Activated CD4-positive, alpha-beta memory T cell treated with anti-CD3 and anti-CD28 coated beads for 36 hours (primary cell): ENCODE measurements around the gene MAD1L1. TPM values are rescaled to one million over a fixed set of nuclear protein-coding genes. Genes with fewer than 3 reads are reported as not detected.
A peak's percentile ranks its signal among the peaks of the same experiment; 100 is the strongest.

ENCODE experiments used
- CTCF ChIA-PET: fragments of 350-600 bp; sonication (Branson Sonifier 250); formaldehyde crosslinking; loops from one replicate; lab custom pipeline; 2021; ENCODE audit warnings: antibody characterized with exemption, inconsistent platforms; lab: Charles Lee
- POLR2A ChIA-PET: fragments of 350-600 bp; sonication (Branson Sonifier 250); formaldehyde crosslinking; loops from one replicate; lab custom pipeline; 2021; ENCODE audit warnings: antibody characterized with exemption; lab: Charles Lee
- DNase-seq: peaks from one replicate; pipeline ENCODE4 v3.0.0-alpha.2; 2020
- H3K27ac Mint-ChIP-seq: one replicate; pipeline ENCODE4 v1.8.0; 2021; ENCODE audit warnings: mixed read lengths
- H3K27me3 Mint-ChIP-seq: one replicate; pipeline ENCODE4 v1.8.0; 2021; ENCODE audit warnings: mixed read lengths
- H3K36me3 Mint-ChIP-seq: one replicate; pipeline ENCODE4 v1.8.0; 2021; ENCODE audit warnings: mixed read lengths
- H3K4me1 Mint-ChIP-seq: one replicate; pipeline ENCODE4 v1.8.0; 2021; ENCODE audit warnings: low read depth, mixed read lengths
- H3K4me3 Mint-ChIP-seq: one replicate; pipeline ENCODE4 v1.8.0; 2021; ENCODE audit warnings: mild to moderate bottlenecking, mixed read lengths
- H3K9me3 Mint-ChIP-seq: one replicate; pipeline ENCODE4 v1.8.0; 2021; ENCODE audit warnings: mixed read lengths
- intact Hi-C: fragments of 100-400 bp; cut with micrococcal nuclease; formaldehyde crosslinking; loops from one replicate; pipeline ENCODE4 v1.15.1; 2023
- total RNA-seq, 2 experiments: library from RNA; stranded (reverse); gene quantifications; one replicate each; pipeline ENCODE4 v1.2.3, GENCODE V29; 2021

The MAD1L1 gene
- total RNA-seq, 2 experiments from 2014 or later, result 44.4 to 47.8 TPM

DNA sequence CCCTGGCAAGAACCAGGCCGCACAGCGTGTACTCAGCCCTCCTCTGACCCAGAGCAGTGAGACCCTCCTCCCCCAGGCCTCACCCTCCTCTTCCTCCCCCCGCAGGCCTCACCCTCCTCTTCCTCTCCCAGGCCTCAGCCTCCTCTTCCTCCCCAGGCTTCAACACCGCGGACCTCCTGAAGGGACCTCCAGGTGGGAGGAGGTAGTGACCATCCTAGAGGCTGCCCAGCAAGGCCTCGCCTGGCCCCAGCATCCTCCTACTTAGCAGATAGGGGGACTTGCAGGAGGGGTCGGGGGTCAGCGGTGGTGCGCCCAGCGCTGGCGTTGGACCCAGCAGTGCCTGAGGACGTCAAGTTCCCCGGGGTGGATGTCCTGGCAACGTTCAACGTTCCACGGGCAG is 291.9 kb downstream of the MAD1L1 start:
- peak overlapping the region; percentile 84 for H3K4me3 Mint-ChIP-seq
- DNase-seq, result no peak
- ChIA-PET POLR2A (interaction anchor here (2.3 kb wide), 2 partner anchors 15 to 19 kb away, joined by 9 to 10 read pairs; no protein-coding TSS in a partner anchor), CTCF (interaction anchor here (0.6 kb wide), 1 partner anchor 58 kb away, joined by 3 read pairs; no protein-coding TSS in a partner anchor)
- peaks cover 55% of the 10 kb centered on the region for H3K4me1 Mint-ChIP-seq
- H3K9me3 Mint-ChIP-seq, result no peaks in the 10 kb centered on the region
- intact Hi-C loops, result loop anchor here (1.0 kb wide), 2 partner anchors 15 to 20 kb away; no protein-coding TSS in a partner anchor
- peaks cover 3% of the 10 kb centered on the region for H3K36me3 Mint-ChIP-seq
- H3K27ac Mint-ChIP-seq, result peak overlapping the region; percentile 96
- no peaks in the 10 kb centered on the region for H3K27me3 Mint-ChIP-seq

GRCh38 chr7:1940402-1940786 is 292.4 kb downstream of the MAD1L1 start:
- peak overlapping the region; percentile 84 for H3K4me3 Mint-ChIP-seq
- no peaks in the 10 kb centered on the region for H3K27me3 Mint-ChIP-seq
- H3K36me3 Mint-ChIP-seq, result peaks cover 3% of the 10 kb centered on the region
- peak; percentile 96 for DNase-seq
- POLR2A ChIA-PET, result interaction anchor here (2.3 kb wide), 2 partner anchors 15 to 18 kb away, joined by 9 to 10 read pairs; no protein-coding TSS in a partner anchor
- CTCF ChIA-PET, result interaction anchor here (0.6 kb wide), 1 partner anchor 57 kb away, joined by 3 read pairs; no protein-coding TSS in a partner anchor
- peaks cover 55% of the 10 kb centered on the region for H3K4me1 Mint-ChIP-seq
- no peaks in the 10 kb centered on the region for H3K9me3 Mint-ChIP-seq
- peak overlapping the region; percentile 96 for H3K27ac Mint-ChIP-seq
- intact Hi-C loops, result loop anchor here (1.0 kb wide), 2 partner anchors 14 to 21 kb away; no protein-coding TSS in a partner anchor

DNA sequence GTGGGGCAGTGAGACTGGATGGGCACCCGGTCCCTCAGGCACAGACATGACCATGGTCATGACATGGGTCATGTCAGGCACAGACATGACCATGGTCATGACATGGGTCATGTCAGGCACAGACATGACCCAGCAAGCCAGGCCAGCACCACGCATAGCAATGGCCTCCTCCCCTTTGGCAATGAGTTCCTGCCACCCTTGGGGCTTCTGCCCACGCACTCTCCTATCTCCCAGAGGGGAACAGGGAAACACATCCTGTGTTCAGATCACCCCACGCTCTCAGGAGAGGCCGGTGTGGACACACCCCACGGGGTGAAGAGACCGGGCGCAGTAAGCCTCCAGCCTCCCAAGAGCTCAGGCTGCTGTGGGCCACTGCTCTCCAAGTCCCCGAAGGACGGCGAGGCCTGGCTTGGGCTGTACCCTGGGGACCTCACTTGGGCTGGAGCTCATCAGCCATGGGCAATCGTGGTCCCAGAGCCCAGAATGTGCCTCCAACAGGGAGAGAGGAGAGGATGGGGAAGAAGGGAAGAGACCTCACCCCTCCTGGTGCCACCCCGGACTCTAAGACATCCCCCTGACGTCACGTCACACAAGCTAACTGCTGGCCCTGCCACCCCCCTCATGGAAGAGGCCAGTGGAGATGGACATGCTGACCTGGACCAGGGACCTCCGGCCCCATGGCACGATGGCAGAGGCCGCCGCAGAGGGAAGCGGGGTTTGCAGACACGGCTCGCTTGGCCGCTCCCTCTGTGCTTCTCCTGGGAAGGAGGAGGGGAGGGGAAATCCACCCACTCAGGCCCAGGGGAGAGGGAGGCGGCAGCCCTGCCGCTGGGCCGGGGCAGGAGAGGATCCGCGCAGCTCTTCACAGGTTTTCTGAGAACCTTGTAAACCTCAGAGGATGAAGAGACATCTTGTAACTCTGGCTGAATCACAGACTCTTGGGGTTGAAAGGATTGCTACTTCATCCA is 293.0 kb downstream of the MAD1L1 start:
- no peaks in the 10 kb centered on the region for H3K9me3 Mint-ChIP-seq
- H3K4me3 Mint-ChIP-seq, result peak overlapping the region; percentile 84
- H3K27ac Mint-ChIP-seq, result peak overlapping the region; percentile 96
- H3K36me3 Mint-ChIP-seq, result peaks cover 3% of the 10 kb centered on the region
- no peaks in the 10 kb centered on the region for H3K27me3 Mint-ChIP-seq
- H3K4me1 Mint-ChIP-seq, result peaks cover 56% of the 10 kb centered on the region
- intact Hi-C loops, result loop anchor here (1.0 kb wide), 3 partner anchors 8 to 22 kb away; no protein-coding TSS in a partner anchor
- DNase-seq, result peak; percentile 49
- POLR2A ChIA-PET, result interaction anchor here (2.3 kb wide), 2 partner anchors 14 to 17 kb away, joined by 9 to 10 read pairs; no protein-coding TSS in a partner anchor
- CTCF ChIA-PET, result no interaction called here

DNA sequence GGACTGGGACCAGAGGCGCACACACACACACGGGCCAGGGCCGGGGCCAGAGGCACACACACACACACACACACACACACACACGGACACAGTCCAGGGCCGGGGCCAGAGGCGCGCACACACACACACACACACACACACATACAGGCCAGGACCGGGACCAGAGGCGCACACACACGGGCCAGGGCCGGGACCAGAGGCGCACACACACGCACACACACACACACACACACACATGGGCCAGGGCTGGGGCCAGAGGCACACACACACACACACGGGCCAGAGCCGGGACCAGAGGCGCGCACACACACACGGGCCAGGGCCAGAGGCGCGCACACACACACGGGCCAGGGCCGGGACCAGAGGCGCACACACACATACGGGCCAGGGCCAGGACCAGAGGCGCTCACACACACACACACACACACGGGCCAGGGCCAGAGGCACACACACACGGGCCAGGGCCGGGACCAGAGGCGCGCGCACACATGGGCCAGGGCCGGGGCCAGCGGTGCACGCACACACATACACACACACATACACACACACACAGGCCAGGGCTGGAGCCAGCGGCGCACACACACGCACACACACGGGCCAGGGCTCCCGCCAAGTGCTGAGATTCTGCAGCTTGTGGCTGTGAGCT is 293.8 kb downstream of the MAD1L1 start:
- intact Hi-C loops, result loop anchor here (1.0 kb wide), 1 partner anchor 8 kb away; no protein-coding TSS in a partner anchor

GRCh38 chr7:1937252-1937605 is 295.5 kb downstream of the MAD1L1 start:
- H3K36me3 Mint-ChIP-seq, result peaks cover 14% of the 10 kb centered on the region
- POLR2A ChIA-PET, result no interaction called here
- H3K4me1 Mint-ChIP-seq, result peaks cover 38% of the 10 kb centered on the region
- H3K27me3 Mint-ChIP-seq, result no peaks in the 10 kb centered on the region
- H3K4me3 Mint-ChIP-seq, result no peak overlapping the region
- intact Hi-C loops, result no loop called here
- H3K27ac Mint-ChIP-seq, result no peak overlapping the region
- no peaks in the 10 kb centered on the region for H3K9me3 Mint-ChIP-seq
- DNase-seq, result no peak
- CTCF ChIA-PET, result no interaction called here

More for the DNA sequence above, 293.8 kb downstream of the MAD1L1 start:
- peak overlapping the region; percentile 84 for H3K4me3 Mint-ChIP-seq
- POLR2A ChIA-PET, result interaction anchor here (2.3 kb wide), 2 partner anchors 13 to 17 kb away, joined by 9 to 10 read pairs; no protein-coding TSS in a partner anchor
- CTCF ChIA-PET, result no interaction called here
- no peaks in the 10 kb centered on the region for H3K27me3 Mint-ChIP-seq
- peak overlapping the region; percentile 96 for H3K27ac Mint-ChIP-seq
- no peak for DNase-seq
- H3K9me3 Mint-ChIP-seq, result no peaks in the 10 kb centered on the region
- H3K36me3 Mint-ChIP-seq, result peaks cover 8% of the 10 kb centered on the region
- H3K4me1 Mint-ChIP-seq, result peaks cover 52% of the 10 kb centered on the region

DNA sequence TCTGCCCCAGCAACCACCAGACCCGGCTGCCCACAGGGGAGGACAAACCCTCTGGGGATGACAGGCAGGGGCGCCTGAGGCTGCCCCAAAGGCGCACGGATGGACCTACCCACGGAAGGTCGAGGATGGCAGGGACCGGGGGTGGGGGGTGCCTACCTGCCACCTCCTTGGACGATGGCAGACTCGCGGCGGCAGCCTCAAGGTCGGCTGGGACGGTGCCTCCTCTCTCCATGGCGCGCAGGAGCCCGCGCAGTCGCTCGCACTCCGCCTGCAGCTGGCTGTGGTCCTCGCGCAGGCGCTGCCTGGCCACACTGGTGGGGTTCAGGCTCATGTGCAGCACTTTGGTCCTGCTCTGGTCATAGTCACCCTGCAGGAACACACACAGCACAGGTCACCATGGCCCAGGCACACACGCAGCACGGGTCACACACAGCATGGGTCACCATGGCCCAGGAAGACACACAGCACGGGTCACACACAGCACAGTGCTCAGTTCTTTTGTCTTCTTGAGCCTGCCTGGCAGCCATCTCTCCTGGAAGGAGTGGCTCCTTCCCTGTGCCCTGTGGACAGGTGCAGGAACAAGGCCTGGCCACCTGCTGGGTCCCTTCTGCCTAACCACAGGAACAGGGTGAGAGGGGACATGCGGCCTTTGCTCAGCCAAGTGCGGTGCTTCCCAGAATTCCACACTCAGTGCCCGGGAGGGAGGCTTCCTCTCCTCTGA is 296.1 kb downstream of the MAD1L1 start:
- Mint-ChIP-seq H3K27me3 (no peaks in the 10 kb centered on the region), H3K36me3 (peaks cover 14% of the 10 kb centered on the region), H3K27ac (no peak overlapping the region), H3K9me3 (no peaks in the 10 kb centered on the region), H3K4me3 (no peak overlapping the region), H3K4me1 (peaks cover 34% of the 10 kb centered on the region)
- ChIA-PET CTCF (no interaction called here), POLR2A (no interaction called here)
- no peak for DNase-seq
- intact Hi-C loops, result no loop called here

- Mint-ChIP-seq H3K27ac (no peak overlapping the region), H3K9me3 (no peaks in the 10 kb centered on the region), H3K4me3 (no peak overlapping the region), H3K4me1 (peaks cover 31% of the 10 kb centered on the region), H3K27me3 (no peaks in the 10 kb centered on the region), H3K36me3 (peaks cover 16% of the 10 kb centered on the region)
- CTCF ChIA-PET, result no interaction called here
- intact Hi-C loops, result no loop called here
- POLR2A ChIA-PET, result no interaction called here
- no peak for DNase-seq
Observed at GRCh38 chr7:1936006-1936310, 296.8 kb downstream of the MAD1L1 start.

GRCh38 chr7:1935176-1936005 is 297.4 kb downstream of the MAD1L1 start:
- H3K36me3 Mint-ChIP-seq, result peaks cover 16% of the 10 kb centered on the region
- no peak for DNase-seq
- no peak overlapping the region for H3K27ac Mint-ChIP-seq
- no peaks in the 10 kb centered on the region for H3K9me3 Mint-ChIP-seq
- no peak overlapping the region for H3K4me3 Mint-ChIP-seq
- POLR2A ChIA-PET, result no interaction called here
- peaks cover 26% of the 10 kb centered on the region for H3K4me1 Mint-ChIP-seq
- no peaks in the 10 kb centered on the region for H3K27me3 Mint-ChIP-seq
- CTCF ChIA-PET, result no interaction called here
- intact Hi-C loops, result no loop called here

GRCh38 chr7:1934756-1935155 is 298.0 kb downstream of the MAD1L1 start:
- H3K4me3 Mint-ChIP-seq, result no peak overlapping the region
- ChIA-PET POLR2A (no interaction called here), CTCF (no interaction called here)
- no peak overlapping the region for H3K27ac Mint-ChIP-seq
- H3K9me3 Mint-ChIP-seq, result no peaks in the 10 kb centered on the region
- H3K36me3 Mint-ChIP-seq, result peaks cover 16% of the 10 kb centered on the region
- intact Hi-C loops, result no loop called here
- no peaks in the 10 kb centered on the region for H3K27me3 Mint-ChIP-seq
- H3K4me1 Mint-ChIP-seq, result peaks cover 23% of the 10 kb centered on the region
- no peak for DNase-seq

DNA sequence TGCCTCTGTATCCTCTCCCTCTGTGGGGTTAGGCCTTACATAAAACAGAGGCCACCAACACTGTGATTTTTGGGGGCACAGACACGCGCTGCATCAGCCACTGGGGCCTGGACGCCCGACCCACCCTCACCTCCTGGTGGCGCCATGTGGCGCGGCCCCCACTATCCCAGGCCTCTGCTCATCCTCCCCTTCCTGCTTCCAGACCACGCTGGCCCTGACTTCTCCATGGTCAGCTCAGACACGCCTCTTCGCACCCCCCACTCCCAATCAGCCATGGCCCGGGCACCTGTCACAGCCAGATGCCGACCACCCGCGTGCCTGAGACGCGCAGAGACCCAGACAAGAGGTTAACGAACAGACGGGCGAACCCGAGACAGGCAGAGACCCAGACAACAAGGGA is 298.7 kb downstream of the MAD1L1 start:
- intact Hi-C loops, result no loop called here
- ChIA-PET POLR2A (no interaction called here), CTCF (no interaction called here)
- no peak overlapping the region for H3K27ac Mint-ChIP-seq
- DNase-seq, result no peak
- no peak overlapping the region for H3K4me3 Mint-ChIP-seq
- H3K36me3 Mint-ChIP-seq, result peaks cover 16% of the 10 kb centered on the region
- peaks cover 15% of the 10 kb centered on the region for H3K4me1 Mint-ChIP-seq
- H3K27me3 Mint-ChIP-seq, result no peaks in the 10 kb centered on the region
- no peaks in the 10 kb centered on the region for H3K9me3 Mint-ChIP-seq

DNA sequence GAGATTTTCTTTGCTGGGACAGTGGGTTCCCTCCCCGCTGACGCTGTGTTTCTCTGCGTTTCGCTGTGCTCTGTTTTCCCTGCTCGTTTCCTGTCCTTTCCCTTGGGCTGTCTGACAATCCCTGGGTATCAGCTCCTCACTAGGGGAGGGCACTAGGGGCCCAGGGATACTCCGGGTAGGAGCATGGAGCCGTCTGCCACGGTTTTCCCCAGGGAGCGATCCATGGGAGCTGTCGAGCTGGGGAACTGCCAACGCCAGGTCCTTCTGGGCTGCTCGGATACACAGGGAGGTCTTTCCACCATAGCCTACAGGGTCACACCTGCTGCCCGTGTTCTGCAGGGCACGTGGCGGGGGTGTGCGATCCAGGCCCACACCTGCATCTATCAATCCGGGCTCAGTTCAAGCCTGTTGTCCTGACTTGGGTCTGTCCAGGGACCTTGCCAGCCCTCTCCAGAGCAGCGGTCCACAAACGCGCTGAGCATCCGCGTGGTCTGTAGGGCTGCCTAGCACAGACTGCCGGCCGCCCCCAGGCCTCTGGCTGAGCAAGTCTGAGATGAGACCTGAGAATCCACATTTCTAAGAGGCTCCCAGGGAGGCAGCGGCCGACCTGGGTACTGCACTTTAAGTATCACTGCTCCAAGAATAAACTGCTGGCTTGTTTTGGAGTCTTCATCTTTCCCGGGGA is 299.5 kb downstream of the MAD1L1 start:
- DNase-seq, result no peak
- CTCF ChIA-PET, result no interaction called here
- H3K36me3 Mint-ChIP-seq, result peaks cover 15% of the 10 kb centered on the region
- H3K4me3 Mint-ChIP-seq, result no peak overlapping the region
- peaks cover 9% of the 10 kb centered on the region for H3K4me1 Mint-ChIP-seq
- no peaks in the 10 kb centered on the region for H3K9me3 Mint-ChIP-seq
- H3K27ac Mint-ChIP-seq, result no peak overlapping the region
- intact Hi-C loops, result no loop called here
- POLR2A ChIA-PET, result no interaction called here
- H3K27me3 Mint-ChIP-seq, result no peaks in the 10 kb centered on the region
